ENCODE results near the gene IFNK.

IFNK gene

DNA sequence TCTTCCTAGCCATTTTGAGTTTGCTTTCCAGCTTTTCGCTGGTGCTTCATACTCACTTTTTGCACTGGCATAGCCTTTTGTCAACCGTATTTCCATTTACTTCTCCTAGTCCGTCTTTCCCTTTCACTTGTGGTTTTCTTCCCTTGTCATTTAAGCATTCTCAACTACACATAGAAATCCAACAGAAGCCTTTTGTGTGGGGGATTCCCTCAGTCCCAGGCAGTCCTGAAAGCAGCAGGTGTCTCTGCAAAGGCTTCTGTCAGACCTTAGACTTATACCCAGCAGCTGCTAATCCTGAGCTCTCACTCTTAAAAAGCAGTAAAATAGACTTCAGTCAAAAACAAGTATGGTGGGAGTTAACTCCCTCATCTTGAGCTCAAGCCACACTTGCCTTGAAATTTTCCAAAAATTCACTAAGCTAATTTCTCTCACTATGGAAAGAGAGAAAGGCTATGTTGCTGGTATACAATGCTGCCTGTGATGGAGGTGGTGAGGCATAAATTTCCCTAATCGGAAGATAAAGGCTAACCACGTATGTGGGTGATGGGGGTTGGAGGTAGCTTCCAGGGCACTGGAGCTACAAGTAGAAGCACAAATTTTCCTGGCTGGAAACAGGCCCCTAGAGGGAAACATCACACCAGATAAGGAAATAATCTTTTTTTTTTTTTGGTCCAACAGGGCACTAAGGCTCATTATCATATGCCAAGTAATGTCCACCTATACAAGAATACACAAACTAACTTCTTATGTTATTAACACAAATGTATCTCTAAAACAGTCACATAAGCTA lies 34.8 kb upstream of the IFNK start:
- TF ChIP-seq CTCF (IDR thresholded peaks at IDR 0.05; ENCODE audit: insufficient read depth, low read length, poor library complexity, severe bottlenecking) = no peak
- Histone ChIP-seq H3K4me3 (replicated peaks; ENCODE audit: low read depth, low read length) (no peak overlapping the region), H3K36me3 (ENCODE audit: control insufficient read depth, insufficient read depth, low read length) (no peaks in the 10 kb centered on the region), H3K27me3 (replicated peaks; ENCODE audit: control insufficient read depth, insufficient read depth, low read length) (no peaks in the 10 kb centered on the region)
- DNase-seq (ENCODE audit: extremely low read depth, insufficient read length) = peak; percentile 57

DNA sequence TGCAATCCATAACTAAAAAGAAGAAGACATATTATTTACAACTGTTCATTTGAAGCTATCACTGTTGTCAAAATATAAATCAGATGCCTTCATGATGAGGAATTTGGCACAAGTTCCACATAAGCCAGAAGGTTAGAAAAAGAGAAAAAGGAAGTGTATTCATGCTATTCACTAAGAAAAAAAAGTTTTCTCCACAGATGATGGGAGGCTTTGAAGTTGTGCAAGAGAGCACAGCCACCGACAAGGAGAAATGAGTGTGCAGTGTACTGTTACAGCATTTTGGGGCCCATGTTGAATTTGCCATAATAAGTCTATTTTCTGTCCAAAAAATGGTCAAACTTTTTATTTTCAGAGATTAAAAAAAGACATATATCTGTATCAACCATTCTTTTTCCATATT lies 32.9 kb upstream of the IFNK start:
- no peak overlapping the region for H3K4me3 ChIP-seq (replicated peaks; ENCODE audit: low read depth, low read length)
- H3K36me3 ChIP-seq (ENCODE audit: control insufficient read depth, insufficient read depth, low read length) = no peaks in the 10 kb centered on the region
- TF ChIP-seq CTCF (IDR thresholded peaks at IDR 0.05; ENCODE audit: insufficient read depth, low read length, poor library complexity, severe bottlenecking) = no peak
- H3K27me3 ChIP-seq (replicated peaks; ENCODE audit: control insufficient read depth, insufficient read depth, low read length) = no peaks in the 10 kb centered on the region
- no peak for DNase-seq (ENCODE audit: extremely low read depth, insufficient read length)

DNA sequence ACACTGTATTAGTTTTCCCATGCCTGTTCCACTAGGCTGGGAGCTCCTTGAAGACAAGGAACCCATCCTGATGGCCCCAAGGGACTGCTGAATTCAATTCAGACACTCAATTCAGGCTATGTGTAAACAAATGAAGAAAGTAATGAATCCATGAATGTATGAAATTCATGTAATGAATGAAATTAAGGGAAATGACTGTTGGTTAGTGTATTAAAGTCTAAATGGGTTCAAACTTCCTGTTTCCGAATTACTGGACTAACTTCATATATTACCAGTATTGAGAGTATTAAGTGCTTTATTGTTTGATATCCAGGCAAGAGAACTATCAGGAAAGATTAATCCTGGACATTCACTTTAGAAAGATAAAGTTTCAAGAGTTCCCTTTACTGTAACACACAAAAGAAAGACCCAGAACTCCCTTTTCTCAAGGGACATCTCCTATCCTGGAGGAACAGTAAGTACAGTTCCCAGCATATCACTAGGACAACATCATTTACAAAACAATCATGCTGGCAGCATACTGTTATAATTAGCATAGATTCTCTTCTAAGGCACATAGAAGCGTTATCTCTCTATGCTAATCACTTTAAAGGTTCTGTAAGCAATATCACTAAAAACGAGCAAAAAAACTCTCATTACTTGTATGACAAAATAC lies 28.5 kb upstream of the IFNK start:
- no peaks in the 10 kb centered on the region for H3K27me3 ChIP-seq (replicated peaks; ENCODE audit: control insufficient read depth, insufficient read depth, low read length)
- DNase-seq (ENCODE audit: extremely low read depth, insufficient read length) = no peak
- H3K4me3 ChIP-seq (replicated peaks; ENCODE audit: low read depth, low read length) = no peak overlapping the region
- no peaks in the 10 kb centered on the region for H3K36me3 ChIP-seq (ENCODE audit: control insufficient read depth, insufficient read depth, low read length)
- TF ChIP-seq CTCF (IDR thresholded peaks at IDR 0.05; ENCODE audit: insufficient read depth, low read length, poor library complexity, severe bottlenecking) = no peak

GRCh38 chr9:27496135-27496504 lies 28.0 kb upstream of the IFNK start:
- DNase-seq (ENCODE audit: extremely low read depth, insufficient read length) = no peak
- Histone ChIP-seq H3K36me3 (ENCODE audit: control insufficient read depth, insufficient read depth, low read length) (no peaks in the 10 kb centered on the region), H3K4me3 (replicated peaks; ENCODE audit: low read depth, low read length) (no peak overlapping the region), H3K27me3 (replicated peaks; ENCODE audit: control insufficient read depth, insufficient read depth, low read length) (no peaks in the 10 kb centered on the region)
- TF ChIP-seq CTCF (IDR thresholded peaks at IDR 0.05; ENCODE audit: insufficient read depth, low read length, poor library complexity, severe bottlenecking) = no peak

DNA sequence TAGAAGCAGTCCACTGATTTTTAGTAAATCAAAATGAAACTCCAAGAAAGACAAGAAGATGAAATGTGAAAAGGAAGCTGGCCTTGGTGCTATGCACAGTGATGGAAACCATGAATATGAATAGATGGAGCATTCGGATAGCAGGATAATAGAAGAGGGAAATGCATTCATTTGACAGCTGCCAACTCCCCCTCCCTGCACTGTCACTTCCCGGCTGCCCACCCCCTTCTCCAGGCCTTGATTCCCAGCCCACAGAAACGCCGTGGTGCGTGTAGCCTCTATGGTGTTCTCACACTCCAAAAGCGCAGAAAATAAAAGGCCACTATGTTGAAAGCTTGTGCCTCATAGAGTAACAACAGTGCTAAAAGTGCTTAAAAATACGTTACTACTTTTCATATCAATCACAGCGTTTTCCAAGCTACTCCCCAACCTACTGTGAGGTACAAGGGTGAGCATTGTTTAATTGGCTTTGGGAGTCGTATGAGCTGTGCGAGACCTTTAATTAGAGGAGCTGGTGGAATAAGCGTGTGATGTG lies 26.1 kb upstream of the IFNK start:
- Histone ChIP-seq H3K27me3 (replicated peaks; ENCODE audit: control insufficient read depth, insufficient read depth, low read length) (no peaks in the 10 kb centered on the region), H3K36me3 (ENCODE audit: control insufficient read depth, insufficient read depth, low read length) (no peaks in the 10 kb centered on the region), H3K4me3 (replicated peaks; ENCODE audit: low read depth, low read length) (no peak overlapping the region)
- no peak for DNase-seq (ENCODE audit: extremely low read depth, insufficient read length)
- no peak for TF ChIP-seq CTCF (IDR thresholded peaks at IDR 0.05; ENCODE audit: insufficient read depth, low read length, poor library complexity, severe bottlenecking)

All from GM06990 (cell line).